ENCODE data around the gene FGGY.

DNA sequence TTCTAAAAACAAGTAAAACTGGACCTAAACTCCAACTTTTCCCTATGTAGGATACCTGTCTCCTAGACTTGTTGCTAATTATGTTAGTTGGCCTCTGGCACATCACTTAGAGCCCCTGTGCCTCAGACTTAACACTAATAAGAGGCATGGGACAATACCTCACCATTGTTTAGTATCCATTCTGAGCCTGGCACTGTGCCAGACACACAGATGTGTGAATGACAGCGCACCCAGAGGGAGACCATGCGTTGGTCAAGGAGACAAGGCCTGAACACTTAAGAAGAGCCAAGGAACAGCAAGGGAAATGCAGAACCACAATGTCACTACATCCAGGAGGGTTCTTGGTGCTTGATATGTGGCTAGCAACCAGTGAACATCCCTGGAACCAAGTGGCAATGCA, 189.1 kb downstream of the FGGY start:
- TF ChIP-seq EZH2 (IDR thresholded peaks at IDR 0.05): no peak
- TF ChIP-seq, protein P1, sequence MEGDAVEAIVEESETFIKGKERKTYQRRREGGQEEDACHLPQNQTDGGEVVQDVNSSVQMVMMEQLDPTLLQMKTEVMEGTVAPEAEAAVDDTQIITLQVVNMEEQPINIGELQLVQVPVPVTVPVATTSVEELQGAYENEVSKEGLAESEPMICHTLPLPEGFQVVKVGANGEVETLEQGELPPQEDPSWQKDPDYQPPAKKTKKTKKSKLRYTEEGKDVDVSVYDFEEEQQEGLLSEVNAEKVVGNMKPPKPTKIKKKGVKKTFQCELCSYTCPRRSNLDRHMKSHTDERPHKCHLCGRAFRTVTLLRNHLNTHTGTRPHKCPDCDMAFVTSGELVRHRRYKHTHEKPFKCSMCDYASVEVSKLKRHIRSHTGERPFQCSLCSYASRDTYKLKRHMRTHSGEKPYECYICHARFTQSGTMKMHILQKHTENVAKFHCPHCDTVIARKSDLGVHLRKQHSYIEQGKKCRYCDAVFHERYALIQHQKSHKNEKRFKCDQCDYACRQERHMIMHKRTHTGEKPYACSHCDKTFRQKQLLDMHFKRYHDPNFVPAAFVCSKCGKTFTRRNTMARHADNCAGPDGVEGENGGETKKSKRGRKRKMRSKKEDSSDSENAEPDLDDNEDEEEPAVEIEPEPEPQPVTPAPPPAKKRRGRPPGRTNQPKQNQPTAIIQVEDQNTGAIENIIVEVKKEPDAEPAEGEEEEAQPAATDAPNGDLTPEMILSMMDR (IDR thresholded peaks at IDR 0.05): no peak

Measured in neural progenitor cell (in vitro differentiated cells).